GM21390 (cell line): Measurements from ENCODE around the gene RGR.
"Not testable (repeated sequence)": the region's sequence is repeated elsewhere in the genome, so short reads cannot be mapped to it uniquely, and the experiment has no call there.

Experiments used
- ATAC-seq: cut with Tn5 transposase; IDR thresholded peaks from one replicate; pipeline ENCODE4 v1.9.1; 2021; ENCODE audit not compliant: unreplicated experiment

RGR gene

DNA sequence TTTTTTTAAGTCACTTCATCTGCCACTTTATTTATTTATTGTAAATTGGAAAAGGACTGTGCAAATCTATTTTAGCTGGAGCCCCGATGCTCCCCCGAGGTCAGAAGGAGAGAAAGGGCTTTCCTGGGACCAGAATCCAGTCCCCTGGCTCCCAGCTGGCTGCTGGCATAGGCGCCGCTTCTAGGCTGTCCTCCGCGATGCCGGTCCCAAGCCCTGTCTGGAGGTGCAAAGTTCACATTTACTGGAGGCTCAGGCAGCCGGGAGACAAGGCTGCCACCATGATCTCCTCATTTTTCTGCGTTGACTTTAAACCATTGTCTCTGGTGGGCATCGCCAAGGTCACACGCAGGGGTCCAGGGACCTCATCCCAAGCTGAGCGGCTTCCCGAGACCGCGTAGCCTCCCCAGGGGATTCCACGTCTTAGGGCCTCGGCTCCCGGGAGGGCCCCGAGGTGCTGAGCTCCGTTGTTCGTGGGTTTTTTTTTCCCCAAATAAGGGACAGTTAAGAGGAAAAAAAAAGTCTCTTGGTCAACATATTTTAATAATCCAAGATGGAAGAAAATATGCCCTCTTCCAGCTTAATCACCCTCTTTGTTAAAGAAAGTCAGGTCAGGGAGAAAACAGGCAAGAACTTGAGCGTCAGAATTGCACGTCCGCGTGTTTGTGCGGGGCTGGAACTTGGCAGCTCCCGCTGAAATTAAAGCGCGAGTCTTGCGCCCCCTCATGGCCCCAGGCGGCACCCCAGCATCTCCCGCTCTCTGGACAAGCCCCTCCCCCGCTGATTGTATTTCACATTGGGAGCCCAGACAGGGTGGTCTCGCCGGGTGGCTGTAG, 11.9 kb downstream of the RGR start:
- peak; percentile 75 for ATAC-seq

DNA sequence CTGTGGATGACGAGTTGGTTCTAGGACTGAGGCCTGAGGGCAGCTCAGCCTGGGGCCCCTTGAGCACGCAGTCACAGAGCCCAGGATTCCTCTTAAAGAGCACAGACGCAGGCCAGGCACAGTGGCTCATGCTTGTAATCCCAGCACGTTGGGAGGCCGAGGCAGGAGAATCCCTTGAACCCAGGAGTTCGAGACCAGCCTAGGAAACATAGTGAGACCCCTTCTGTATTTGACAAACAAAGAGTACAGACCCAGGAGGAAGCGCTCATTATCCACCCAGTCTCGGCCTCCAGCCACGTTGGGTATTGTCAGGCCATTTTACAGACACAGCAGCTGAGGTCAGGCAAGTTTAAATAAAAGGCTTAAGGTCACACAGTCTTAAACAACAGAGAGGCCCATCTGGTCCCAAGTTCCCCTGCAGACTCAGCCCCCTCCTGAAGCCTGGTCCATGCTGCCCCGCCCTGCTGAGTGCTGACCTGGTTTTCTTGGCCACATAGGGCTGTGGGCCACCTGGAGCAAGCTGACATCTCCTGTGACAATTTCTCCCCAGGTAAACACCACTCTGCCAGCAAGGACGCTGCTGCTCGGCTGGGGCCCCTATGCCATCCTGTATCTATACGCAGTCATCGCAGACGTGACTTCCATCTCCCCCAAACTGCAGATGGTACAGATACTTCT, 12.6 kb downstream of the RGR start:
- no peak for ATAC-seq

DNA sequence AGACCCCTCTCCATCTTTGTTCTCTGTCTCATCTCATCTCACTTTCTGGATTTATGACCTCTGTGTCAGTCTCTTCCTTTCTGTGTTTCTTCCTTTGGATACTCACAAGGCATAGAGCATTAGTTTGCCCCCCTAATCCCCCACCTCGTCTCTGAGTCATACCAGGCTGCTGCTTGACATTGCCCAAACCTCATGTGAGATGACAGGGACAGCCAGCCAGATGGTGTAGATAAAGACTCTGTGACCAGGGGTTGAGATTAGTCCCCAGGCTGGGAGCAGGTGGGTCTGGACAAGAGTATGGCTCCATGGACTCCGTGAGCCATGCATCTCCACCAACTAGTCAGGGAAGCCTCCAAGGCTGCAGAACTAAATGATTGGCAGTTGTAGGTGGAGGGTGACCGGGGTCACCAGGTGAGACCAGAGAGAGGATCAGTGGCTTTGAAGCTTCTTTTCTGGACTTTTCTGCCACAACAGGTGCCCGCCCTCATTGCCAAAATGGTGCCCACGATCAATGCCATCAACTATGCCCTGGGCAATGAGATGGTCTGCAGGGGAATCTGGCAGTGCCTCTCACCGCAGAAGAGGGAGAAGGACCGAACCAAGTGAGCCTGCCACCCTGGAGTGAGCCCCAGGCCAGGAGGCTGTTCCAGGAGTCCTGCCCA, 13.3 kb downstream of the RGR start:
- ATAC-seq = no peak

DNA sequence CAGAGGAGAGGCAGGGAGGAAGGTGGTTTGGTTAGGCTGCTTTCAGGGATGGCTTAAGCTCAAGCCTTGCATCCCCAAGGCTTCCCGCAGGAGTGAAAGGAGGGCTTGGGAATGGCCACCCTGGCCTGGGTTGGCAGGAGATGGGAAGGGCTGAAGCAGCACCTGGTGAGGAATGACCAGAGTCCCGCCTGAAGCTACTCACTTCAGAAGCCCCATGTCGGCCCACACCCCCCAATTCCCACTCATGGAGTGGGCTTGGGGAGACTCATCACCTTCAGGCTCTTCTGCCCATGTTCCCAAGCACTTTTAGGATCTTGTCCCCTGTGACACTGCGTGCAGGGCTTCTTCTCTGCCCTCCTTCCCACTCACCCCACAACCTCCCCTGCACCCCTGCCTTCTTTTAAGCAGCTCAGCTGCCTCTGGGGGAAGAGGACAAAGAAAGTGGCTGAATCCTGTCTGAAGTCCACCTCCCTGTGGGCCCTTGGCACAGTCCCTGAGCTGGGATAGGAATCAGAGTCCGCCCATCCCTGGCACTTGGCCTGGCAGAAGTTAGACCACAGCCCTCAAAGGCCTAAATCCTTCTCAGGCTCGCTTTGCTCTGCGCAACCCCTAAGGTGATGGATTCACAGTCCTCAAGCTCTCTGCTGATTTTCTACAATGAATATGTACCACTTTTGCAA, 16.5 kb downstream of the RGR start:
- no peak for ATAC-seq

DNA sequence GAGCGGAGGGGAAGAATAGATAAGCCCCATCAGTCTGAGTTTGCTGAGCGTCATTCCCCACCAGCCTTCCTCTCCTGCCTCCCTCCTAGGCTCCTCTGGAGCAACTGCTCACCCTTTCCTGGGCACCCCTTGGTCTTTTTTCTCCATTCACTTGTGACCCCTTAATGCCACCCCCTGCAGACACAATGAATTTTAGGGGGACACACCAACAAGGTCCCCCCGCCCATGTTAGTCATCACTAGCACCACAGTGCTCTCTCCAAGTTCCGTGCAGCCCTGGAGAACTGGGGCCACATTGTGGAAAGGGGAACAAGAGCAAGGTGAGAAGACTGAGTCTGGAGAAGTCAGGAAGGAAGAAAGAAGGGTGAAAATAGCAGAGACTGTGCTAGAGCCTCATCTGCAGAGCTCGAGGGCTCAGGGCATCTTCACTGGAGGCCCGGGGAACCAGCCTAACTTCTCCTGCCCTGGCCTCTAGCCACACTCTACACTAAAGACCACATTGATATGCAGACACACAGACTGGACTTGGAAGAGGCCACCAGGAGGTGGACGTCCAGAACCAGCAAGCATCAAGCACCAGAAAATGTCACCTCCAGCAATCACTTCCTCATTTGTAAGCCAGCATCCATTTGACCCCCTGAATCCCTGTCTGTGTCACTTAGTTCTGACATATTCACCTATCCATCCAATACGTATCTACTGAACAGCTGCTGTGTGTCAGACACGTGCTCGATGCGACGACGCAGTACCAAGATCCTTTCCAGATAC, 17.5 kb downstream of the RGR start:
- ATAC-seq = no peak

DNA sequence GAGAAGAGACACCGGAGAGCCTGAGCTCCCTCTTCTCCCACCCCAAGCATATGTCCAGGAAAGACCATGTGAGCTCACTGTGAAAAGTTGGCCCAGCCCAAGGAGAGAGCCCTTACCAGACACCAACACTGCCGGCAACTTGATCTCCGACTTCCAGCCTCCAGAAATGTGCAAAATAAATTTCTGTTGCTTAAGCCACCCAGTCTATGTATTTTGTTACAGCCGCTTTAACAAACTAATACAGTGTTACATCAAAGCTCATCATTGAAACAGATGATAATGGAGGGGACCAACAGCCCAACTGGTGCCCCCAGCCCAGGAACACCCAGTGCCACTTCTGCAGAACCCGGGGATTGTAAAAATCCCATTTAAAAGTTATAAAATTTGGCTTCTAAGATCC, 18.9 kb downstream of the RGR start:
- ATAC-seq = no peak

DNA sequence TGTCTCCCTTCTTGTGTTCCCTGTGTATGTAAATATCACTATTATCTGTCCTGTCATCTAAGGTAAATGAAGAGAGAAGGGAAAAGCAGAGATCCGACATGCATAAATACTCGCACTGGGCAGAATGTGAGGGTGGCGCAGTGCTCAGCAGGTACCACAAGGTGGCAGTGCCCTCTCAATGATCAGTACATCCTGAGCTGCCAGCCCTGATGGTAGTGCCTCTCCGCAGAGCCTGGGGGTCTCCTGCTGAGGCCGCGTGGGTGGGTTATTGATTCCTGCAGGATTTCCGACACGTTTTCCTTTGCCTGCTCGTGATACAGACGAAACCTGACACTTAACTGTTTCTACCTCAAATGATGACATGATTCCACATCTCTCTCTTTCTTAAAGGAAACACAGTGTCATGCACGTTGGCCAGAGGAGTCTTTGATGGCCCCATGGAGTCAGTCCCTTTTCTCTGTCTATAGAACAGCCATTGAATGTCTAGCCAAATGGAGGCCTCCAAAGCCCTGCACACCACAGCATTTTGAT, 19.8 kb downstream of the RGR start:
- ATAC-seq = peak; percentile 98

DNA sequence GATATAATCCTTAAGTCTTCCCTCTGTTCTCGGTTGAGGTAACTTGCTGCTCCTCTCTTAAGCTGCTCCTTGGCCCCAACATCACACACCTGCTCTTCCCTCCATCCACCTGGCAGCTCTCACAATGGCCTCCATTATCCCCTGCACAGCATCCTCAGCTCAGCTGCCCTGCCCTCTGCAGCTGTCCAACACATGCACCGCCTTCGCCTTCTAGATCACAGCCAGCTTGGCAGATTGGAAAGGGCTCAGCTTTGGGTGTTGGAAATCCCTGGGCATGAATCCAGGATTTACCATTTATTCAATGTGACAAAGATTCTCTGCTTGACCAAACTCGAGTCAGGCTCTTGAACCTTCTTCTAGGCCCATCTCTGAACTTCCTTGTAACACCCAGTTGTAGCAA, 20.6 kb downstream of the RGR start:
- ATAC-seq = no peak

DNA sequence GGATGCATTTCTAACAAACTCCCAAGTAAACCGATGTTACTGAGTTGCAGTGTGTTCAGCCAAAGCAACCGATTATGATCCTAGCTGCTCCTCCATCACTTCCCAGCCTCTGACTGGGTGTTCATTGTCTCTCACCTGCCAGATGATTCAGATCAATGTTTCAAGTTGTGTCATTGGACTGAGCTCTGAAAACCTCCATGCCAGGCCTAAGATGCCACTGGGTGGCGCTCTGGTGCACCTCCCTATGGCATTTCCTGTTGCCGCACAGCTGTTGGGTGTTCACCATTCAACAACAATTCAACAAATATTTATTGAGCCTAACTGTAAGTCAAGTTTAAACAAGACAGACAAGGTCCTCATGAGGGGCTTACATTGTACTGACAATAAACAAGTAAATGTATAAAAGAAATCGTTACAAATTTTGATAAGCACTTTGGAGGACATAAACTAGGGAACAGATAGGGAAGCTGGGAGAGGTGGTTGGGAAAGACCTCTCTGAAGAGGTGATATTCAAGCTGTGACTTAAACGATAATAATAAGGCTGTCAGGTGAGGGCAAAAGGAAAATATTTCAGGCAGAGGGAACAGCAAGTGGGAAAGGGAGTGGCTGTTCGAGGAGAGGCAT, 22.8 kb downstream of the RGR start:
- ATAC-seq = no peak

DNA sequence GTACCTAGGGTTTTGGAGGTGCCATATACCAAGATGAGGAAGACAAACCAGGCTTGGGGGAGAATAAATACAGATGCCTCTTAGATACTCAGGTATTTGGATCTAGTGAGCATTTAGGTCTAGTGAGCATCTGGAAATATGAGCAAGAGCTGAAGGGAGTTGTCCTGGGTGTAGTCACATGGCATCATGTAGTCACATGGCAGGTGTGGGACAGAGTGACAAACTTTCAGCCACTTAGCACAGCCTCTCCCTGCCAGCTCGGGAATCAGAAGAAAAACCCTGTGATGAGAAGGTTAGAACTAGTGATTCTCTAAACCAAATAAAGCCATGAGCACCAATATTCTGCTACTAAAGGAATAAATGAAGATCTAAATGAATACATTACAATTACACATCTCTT, 24.3 kb downstream of the RGR start:
- ATAC-seq = no peak

DNA sequence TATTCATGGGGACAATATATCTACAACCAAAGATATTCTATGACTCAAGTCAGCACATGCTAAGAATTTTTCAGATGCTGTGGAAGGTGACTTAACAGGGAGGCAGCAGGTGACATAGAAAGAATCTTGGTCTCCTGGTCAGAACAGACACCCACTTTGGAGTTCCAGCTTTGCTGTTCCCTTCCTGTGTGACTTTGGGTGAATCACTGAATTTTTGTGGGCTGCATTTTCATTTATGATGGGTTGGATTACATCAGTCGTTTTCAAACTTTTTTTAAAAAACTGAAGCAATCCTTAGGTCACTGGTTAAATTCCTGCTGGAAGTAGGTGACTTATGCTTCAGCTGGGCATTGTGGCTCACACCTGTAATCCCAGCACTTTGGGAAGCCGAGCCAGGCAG, 24.9 kb downstream of the RGR start:
- no peak for ATAC-seq

DNA sequence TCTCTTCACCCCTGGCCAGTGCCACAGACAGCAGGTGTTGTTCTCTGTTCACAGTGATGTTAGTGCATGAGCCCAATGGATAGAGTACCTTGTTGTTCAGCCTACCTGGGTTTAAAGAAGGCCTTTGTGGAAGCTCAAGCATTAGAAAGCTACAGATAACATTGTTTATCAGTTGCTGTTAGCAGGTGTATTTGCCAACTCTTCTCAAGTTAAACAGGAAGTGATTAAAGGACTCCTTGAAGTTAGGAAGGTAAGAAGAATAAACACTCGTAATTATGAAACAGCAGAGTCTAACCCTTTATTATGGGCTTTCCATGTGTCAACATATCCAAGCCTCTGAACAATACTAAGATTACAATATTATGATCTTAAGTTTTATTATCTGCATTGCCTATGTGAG, 25.9 kb downstream of the RGR start:
- ATAC-seq = no peak

DNA sequence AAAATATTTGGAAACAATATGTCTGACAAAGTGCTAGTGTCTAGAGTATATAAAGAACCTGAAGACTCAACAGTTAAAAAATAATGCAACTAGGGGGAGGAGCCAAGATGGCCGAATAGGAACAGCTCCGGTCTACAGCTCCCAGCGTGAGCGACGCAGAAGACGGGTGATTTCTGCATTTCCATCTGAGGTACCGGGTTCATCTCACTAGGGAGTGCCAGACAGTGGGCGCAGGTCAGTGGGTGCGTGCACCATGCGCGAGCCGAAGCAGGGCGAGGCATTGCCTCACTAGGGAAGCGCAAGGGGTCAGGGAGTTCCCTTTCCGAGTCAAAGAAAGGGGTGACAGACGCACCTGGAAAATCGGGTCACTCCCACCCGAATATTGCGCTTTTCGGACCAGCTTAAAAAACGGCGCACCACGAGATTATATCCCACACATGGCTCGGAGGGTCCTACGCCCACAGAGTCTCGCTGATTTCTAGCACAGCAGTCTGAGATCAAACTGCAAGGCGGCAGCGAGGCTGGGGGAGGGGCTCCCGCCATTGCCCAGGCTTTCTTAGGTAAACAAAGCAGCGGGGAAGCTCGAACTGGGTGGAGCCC, 35.1 kb downstream of the RGR start:
- not testable (repeated sequence) for ATAC-seq

DNA sequence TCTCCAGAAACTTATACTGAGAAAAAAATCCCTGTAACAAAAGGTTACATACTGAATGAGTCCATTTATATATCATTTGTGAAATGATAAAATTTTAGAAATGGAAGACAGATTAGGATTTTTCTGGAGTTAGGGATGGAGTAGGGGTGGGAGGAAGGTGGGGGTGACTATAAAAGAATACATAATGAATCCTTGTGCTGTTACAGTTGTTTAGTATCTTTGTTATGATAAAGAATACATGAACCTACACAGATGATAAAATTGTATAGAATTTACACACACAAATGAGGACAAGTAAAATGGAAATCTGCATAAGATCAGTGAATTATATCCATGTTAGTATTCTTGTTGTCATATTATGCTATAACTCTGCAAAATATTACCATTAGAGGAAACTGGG, 41.8 kb downstream of the RGR start:
- no peak for ATAC-seq

DNA sequence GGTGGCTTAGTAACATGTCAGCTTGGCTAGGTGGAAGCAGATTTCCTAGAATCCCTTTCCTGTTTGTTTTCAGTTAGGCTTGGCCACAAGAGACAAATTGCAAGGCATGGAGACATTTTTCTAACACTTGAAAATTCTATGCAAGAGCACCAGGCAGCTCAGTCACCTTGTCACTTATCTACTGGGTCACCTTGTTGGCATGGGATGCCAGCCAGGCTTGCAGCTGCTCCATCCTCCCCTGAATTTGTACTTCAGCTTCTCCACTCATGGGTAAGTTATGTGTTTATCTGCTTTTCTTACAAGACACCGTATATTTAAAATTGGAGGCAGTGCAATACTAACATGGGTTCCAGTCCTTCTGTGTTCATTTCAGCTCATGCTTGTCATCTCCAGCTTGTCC, 43.3 kb downstream of the RGR start:
- ATAC-seq = no peak

DNA sequence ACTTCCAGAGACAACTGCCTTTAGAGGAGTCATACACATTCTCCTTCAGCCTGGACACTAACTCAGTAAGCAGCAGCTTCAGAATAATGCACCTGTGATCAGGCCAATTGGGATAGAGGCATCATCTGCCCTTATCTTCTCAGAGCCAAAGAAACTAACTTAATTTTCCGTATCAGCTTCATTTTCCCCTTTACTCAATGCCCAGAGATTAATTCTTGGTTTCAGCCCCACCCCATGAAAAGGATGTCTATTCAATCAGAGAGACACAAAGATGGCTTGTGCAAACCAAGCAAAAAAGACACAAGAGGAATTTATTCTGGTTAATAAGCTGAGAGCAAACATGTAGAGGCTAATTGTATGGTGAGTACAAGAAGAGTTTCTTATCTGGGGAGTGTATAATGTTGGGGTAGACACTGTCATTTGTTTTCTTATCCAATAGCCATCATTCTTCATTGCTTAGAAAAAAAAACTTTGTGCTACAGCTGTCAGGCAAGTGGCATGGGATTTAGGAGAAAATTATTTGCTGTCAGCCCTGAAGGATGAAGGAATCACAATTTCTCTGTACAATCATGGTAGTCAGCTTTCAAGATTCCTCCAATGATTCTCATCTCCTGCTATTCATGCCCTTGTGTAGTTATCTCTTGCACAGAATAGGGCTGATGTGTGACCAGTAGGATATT, 44.8 kb downstream of the RGR start:
- no peak for ATAC-seq

DNA sequence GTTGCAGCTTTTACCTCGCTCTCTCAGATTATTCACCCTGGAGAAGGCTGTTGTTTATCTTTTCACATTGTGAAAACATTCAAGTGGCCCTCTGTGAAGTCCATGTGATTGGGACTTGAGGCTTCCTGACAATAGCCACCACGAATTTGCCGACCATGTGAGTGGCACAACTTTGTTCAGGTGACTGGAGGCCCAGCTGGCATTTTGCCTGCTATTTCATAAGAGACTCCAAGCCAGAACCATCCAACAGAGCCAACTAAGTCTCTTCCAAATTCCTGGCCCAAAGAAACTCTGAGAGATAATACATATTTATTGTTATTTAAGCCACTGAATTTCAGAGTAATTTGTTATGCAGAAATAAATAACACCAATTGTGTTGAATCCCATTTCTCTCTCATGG, 45.4 kb downstream of the RGR start:
- no peak for ATAC-seq

DNA sequence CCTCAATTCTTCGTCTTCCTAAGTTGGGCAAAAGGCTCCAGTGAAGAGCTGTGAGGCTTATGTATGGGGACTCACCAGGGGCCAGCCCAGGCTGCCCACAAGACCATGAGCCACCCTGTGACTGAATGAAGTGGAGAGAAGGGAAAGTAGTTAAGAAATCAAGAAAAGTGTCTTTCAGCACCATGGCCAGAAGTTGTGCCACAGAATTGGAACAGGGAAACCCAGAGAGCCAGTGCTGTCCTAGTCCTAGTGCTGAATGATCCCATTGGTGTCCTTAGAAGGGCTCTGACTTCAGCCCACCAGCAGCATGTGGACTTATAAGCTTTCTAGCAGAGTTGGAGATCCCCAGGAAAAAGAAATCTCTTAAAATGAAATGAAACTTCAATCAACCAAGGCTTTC, 46.5 kb downstream of the RGR start:
- no peak for ATAC-seq

DNA sequence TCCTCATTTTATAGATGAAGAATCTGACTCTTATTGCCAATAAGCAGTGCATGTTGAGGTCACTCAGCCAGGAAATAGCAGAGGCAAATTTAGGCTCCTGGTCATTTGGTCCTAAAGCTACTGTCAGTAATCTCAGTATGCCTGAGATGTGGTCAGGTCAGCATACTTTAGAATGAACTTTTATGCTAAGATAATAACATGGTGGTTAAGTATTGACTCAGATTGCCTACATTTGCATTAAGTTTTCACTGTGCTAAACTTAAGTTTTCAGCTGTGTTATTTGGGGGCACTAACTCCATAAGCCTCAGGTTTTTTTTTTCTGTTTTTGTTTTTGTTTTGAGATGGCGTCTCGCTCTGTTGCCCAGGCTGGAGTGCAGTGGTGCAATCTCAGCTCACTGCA, 47.6 kb downstream of the RGR start:
- peak; percentile 70 for ATAC-seq
